HG02943 (cell line): Measurements from ENCODE around the gene GIN1.

ENCODE experiments used
- ATAC-seq: cut with Tn5 transposase; IDR thresholded peaks from one replicate; pipeline ENCODE4 v1.9.1; 2021; ENCODE audit warnings: mild to moderate bottlenecking, low read depth, moderate library complexity; ENCODE audit not compliant: unreplicated experiment

The GIN1 gene

GRCh38 chr5:103041071-103041676 lies 78.8 kb downstream of the GIN1 start:
- no peak for ATAC-seq

DNA sequence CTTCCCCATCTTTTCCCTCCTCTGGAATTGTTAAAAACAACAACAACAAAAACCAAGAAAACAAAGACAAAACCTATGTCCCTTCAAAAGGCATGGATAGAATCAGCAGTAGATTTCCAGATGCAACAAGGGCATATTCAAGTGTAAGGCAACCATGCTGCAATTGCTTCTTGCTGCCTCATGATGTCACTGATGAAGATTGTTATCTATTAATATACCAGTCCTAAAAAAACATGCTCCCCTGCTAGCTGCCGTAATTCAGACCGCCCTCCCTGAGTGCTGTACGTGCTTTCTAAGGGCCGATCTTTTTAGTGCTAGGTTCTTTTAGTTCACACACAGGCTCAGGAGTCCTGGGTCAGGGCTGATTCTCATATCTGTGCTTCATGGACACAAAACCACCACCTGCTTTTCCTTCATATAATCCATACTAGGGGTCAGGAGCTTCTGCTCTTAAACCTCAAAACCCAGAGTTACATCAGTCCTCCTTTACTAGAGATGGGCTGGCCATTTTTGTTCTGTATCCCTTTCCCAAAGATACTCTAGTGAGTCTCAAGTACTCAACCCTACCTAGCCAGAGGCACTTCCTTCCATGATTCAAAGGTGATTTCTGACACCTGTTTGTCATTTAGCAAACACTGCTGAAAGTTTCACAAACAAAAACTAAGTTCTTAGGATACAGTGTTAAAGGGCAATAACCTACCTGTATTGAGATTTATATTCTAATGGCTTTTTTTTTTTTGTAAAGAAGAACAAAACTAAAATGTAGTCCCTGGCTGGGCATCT lies 82.1 kb downstream of the GIN1 start:
- no peak for ATAC-seq

- ATAC-seq = no peak
These were observed 83.3 kb downstream of the GIN1 start for GRCh38 chr5:103036601-103037000.
